ENCODE results near the gene RELN.

GRCh38 chr7:103613655-103614642, 375.5 kb downstream of the RELN start:
- peak; percentile 17; the same call in 1 of the 2 replicates for TF ChIP-seq CTCF (IDR thresholded peaks at IDR 0.05; ENCODE audit: low read length)
- TF ChIP-seq EZH2 (IDR thresholded peaks at IDR 0.05; ENCODE audit: borderline replicate concordance, low read length): no peak

All from OCI-LY1 (cell line).